Measurements from ENCODE around the gene FYTTD1.

FYTTD1 gene

GRCh38 chr3:197787412-197787811 lies 37.7 kb downstream of the FYTTD1 start:
- Histone ChIP-seq H3K36me3 (ENCODE audit: control insufficient read depth in 5 of 5, insufficient read depth in 5 of 5, low read length in 5 of 5) (peaks cover 2 to 18% (median 8%) of the 10 kb centered on the region in 5 donors), H3K9me3 (ENCODE audit: control insufficient read depth in 5 of 5, low read length in 5 of 5) (no peaks in the 10 kb centered on the region), H3K9ac (ENCODE audit: low read length in 5 of 5) (no peak overlapping the region), H3K27ac (ENCODE audit: low read depth, low read length) (no peak overlapping the region), H3K4me1 (ENCODE audit: control insufficient read depth in 5 of 5, insufficient read depth in 5 of 5, low read length in 5 of 5) (peaks cover 0 to 10% (median 6%) of the 10 kb centered on the region in 5 donors), H3K27me3 (ENCODE audit: control insufficient read depth in 5 of 5, insufficient read depth in 4 of 5, low read length in 5 of 5) (no peaks in the 10 kb centered on the region), H3K4me3 (ENCODE audit: low read depth in 1 of 5, low read length in 5 of 5) (no peak overlapping the region)

GRCh38 chr3:197789309-197789708 lies 39.6 kb downstream of the FYTTD1 start:
- peaks cover 0 to 9% (median 0%) of the 10 kb centered on the region in 5 donors for H3K36me3 ChIP-seq (ENCODE audit: control insufficient read depth in 5 of 5, insufficient read depth in 5 of 5, low read length in 5 of 5)
- peaks cover 0 to 26% (median 21%) of the 10 kb centered on the region in 5 donors for H3K4me1 ChIP-seq (ENCODE audit: control insufficient read depth in 5 of 5, insufficient read depth in 5 of 5, low read length in 5 of 5)
- H3K27ac ChIP-seq (ENCODE audit: low read depth, low read length): no peak overlapping the region
- H3K27me3 ChIP-seq (ENCODE audit: control insufficient read depth in 5 of 5, insufficient read depth in 4 of 5, low read length in 5 of 5): no peaks in the 10 kb centered on the region
- no peak overlapping the region for H3K9ac ChIP-seq (ENCODE audit: low read length in 5 of 5)
- no peak overlapping the region for H3K4me3 ChIP-seq (ENCODE audit: low read depth in 1 of 5, low read length in 5 of 5)
- H3K9me3 ChIP-seq (ENCODE audit: control insufficient read depth in 5 of 5, low read length in 5 of 5): no peaks in the 10 kb centered on the region

DNA sequence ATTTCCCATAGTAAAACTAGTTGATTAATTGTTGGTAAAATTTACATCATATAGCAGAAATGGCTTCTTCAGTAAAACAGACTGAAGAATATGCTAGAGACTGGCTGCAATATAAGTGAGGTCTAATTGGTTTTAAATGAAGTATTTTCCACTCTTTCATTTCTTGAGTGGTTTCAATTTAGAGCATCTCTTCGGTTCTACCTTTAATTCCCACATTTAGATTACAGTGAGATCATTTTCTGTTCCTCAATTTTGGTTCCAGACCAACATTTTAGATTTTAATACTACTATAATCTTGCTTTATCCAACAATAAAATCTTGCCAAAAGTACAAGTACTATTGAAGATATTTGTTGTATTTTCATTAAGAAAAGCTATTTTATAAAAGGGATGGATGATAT lies 40.4 kb downstream of the FYTTD1 start:
- peaks cover 0 to 27% (median 21%) of the 10 kb centered on the region in 5 donors for H3K4me1 ChIP-seq (ENCODE audit: control insufficient read depth in 5 of 5, insufficient read depth in 5 of 5, low read length in 5 of 5)
- H3K9ac ChIP-seq (ENCODE audit: low read length in 5 of 5): no peak overlapping the region
- peaks cover 0 to 6% (median 0%) of the 10 kb centered on the region in 5 donors for H3K36me3 ChIP-seq (ENCODE audit: control insufficient read depth in 5 of 5, insufficient read depth in 5 of 5, low read length in 5 of 5)
- no peak overlapping the region for H3K27ac ChIP-seq (ENCODE audit: low read depth, low read length)
- H3K4me3 ChIP-seq (ENCODE audit: low read depth in 1 of 5, low read length in 5 of 5): no peak overlapping the region
- H3K9me3 ChIP-seq (ENCODE audit: control insufficient read depth in 5 of 5, low read length in 5 of 5): no peaks in the 10 kb centered on the region
- no peaks in the 10 kb centered on the region for H3K27me3 ChIP-seq (ENCODE audit: control insufficient read depth in 5 of 5, insufficient read depth in 4 of 5, low read length in 5 of 5)

- H3K4me3 ChIP-seq (ENCODE audit: low read depth in 1 of 5, low read length in 5 of 5): peak within 1 kb of the TSS; percentile 76 to 97 (median 90)
- peak within 1 kb of the TSS; percentile 90 to 98 (median 95) for H3K9ac ChIP-seq (ENCODE audit: low read length in 5 of 5)
- peak within 1 kb of the TSS; percentile 91 for H3K27ac ChIP-seq (ENCODE audit: low read depth, low read length)
- no peaks in the 10 kb centered on the region for H3K9me3 ChIP-seq (ENCODE audit: control insufficient read depth in 5 of 5, low read length in 5 of 5)
- peaks cover 0 to 28% (median 21%) of the 10 kb centered on the region in 5 donors for H3K4me1 ChIP-seq (ENCODE audit: control insufficient read depth in 5 of 5, insufficient read depth in 5 of 5, low read length in 5 of 5)
- H3K27me3 ChIP-seq (ENCODE audit: control insufficient read depth in 5 of 5, insufficient read depth in 4 of 5, low read length in 5 of 5): no peaks in the 10 kb centered on the region
- peaks cover 0 to 2% (median 0%) of the 10 kb centered on the region in 5 donors for H3K36me3 ChIP-seq (ENCODE audit: control insufficient read depth in 5 of 5, insufficient read depth in 5 of 5, low read length in 5 of 5)
Observed at GRCh38 chr3:197791113-197791891, 41.6 kb downstream of the FYTTD1 start, which contains the start of gene LRCH3. Gene LRCH3, plus strand, starts transcription at chr3:197791254. Its CDS starts 25 bp downstream, at chr3:197791279.

DNA sequence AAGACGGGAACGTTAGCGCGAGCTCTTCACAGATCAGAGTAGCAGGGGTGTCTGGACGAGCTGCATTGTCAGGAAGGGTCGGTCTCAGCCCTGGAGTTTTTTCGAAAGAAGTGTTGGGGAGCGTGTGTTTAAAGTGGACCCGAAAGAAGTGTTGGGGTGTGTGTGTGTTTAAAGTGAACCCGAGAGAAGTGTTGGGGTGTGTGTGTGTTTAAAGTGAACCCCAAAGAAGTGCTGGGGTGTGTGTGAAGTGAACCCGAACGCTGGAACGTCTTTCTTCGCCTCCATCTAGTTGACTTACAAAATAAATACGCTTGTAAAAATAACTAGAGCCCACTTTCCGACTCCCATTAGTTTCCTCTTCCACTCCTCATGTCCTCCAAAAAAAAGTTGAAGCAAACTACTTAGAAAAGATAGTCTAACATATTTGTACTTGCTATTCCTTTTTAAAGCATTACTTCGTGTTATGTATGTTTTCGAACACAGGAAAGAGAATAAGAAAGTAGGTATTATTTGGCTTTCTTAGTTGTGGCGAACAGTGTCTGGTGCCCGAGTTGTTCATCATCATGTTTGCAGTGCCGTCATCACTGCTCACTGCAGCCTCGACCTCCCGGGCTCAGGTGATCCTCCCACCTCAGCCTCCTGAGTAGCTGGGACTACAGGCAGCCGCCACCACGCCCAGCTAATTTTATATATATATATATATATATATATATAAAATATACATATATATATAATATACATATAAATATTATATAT lies 42.4 kb downstream of the FYTTD1 start:
- Histone ChIP-seq H3K36me3 (ENCODE audit: control insufficient read depth in 5 of 5, insufficient read depth in 5 of 5, low read length in 5 of 5) (peaks cover 0 to 2% (median 0%) of the 10 kb centered on the region in 5 donors), H3K4me1 (ENCODE audit: control insufficient read depth in 5 of 5, insufficient read depth in 5 of 5, low read length in 5 of 5) (peaks cover 0 to 28% (median 21%) of the 10 kb centered on the region in 5 donors), H3K9ac (ENCODE audit: low read length in 5 of 5) (peak overlapping the region; percentile 90 to 98 (median 95)), H3K9me3 (ENCODE audit: control insufficient read depth in 5 of 5, low read length in 5 of 5) (no peaks in the 10 kb centered on the region), H3K27ac (ENCODE audit: low read depth, low read length) (peak overlapping the region; percentile 91), H3K4me3 (ENCODE audit: low read depth in 1 of 5, low read length in 5 of 5) (peak overlapping the region; percentile 76 to 97 (median 90)), H3K27me3 (ENCODE audit: control insufficient read depth in 5 of 5, insufficient read depth in 4 of 5, low read length in 5 of 5) (no peaks in the 10 kb centered on the region)

- Histone ChIP-seq H3K9me3 (ENCODE audit: control insufficient read depth in 5 of 5, low read length in 5 of 5) (no peaks in the 10 kb centered on the region), H3K36me3 (ENCODE audit: control insufficient read depth in 5 of 5, insufficient read depth in 5 of 5, low read length in 5 of 5) (no peaks in the 10 kb centered on the region), H3K27me3 (ENCODE audit: control insufficient read depth in 5 of 5, insufficient read depth in 4 of 5, low read length in 5 of 5) (no peaks in the 10 kb centered on the region), H3K9ac (ENCODE audit: low read length in 5 of 5) (peak overlapping the region in 1 of 5 donors; percentile 16), H3K27ac (ENCODE audit: low read depth, low read length) (no peak overlapping the region), H3K4me1 (ENCODE audit: control insufficient read depth in 5 of 5, insufficient read depth in 5 of 5, low read length in 5 of 5) (peaks cover 0 to 28% (median 21%) of the 10 kb centered on the region in 5 donors), H3K4me3 (ENCODE audit: low read depth in 1 of 5, low read length in 5 of 5) (no peak overlapping the region)
Observed at GRCh38 chr3:197793247-197793646, 43.6 kb downstream of the FYTTD1 start.

DNA sequence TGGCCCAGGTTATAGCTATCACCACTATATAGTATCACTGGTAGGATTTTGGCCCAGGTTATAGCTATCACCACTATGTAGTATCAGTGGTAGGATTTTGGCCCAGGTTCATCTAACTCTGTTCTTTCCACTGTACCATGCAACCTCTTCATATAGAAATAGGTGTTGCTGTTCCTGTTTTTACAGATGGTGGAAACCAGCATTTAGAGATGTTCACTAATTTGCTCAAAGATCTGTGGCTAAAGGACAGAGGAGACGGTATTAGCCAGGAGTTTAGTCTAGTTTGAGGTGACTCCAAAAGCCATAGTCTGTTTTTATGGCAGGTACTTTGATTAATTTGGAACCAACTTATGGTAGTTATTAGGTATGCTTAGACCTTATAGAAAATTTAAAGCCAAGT lies 44.4 kb downstream of the FYTTD1 start:
- peaks cover 0 to 28% (median 23%) of the 10 kb centered on the region in 5 donors for H3K4me1 ChIP-seq (ENCODE audit: control insufficient read depth in 5 of 5, insufficient read depth in 5 of 5, low read length in 5 of 5)
- no peak overlapping the region for H3K4me3 ChIP-seq (ENCODE audit: low read depth in 1 of 5, low read length in 5 of 5)
- H3K27ac ChIP-seq (ENCODE audit: low read depth, low read length): no peak overlapping the region
- H3K27me3 ChIP-seq (ENCODE audit: control insufficient read depth in 5 of 5, insufficient read depth in 4 of 5, low read length in 5 of 5): no peaks in the 10 kb centered on the region
- no peaks in the 10 kb centered on the region for H3K9me3 ChIP-seq (ENCODE audit: control insufficient read depth in 5 of 5, low read length in 5 of 5)
- H3K36me3 ChIP-seq (ENCODE audit: control insufficient read depth in 5 of 5, insufficient read depth in 5 of 5, low read length in 5 of 5): no peaks in the 10 kb centered on the region
- H3K9ac ChIP-seq (ENCODE audit: low read length in 5 of 5): no peak overlapping the region

GRCh38 chr3:197795200-197795599 lies 45.5 kb downstream of the FYTTD1 start:
- no peaks in the 10 kb centered on the region for H3K27me3 ChIP-seq (ENCODE audit: control insufficient read depth in 5 of 5, insufficient read depth in 4 of 5, low read length in 5 of 5)
- H3K9me3 ChIP-seq (ENCODE audit: control insufficient read depth in 5 of 5, low read length in 5 of 5): no peaks in the 10 kb centered on the region
- no peak overlapping the region for H3K9ac ChIP-seq (ENCODE audit: low read length in 5 of 5)
- H3K4me3 ChIP-seq (ENCODE audit: low read depth in 1 of 5, low read length in 5 of 5): no peak overlapping the region
- peaks cover 0 to 28% (median 23%) of the 10 kb centered on the region in 5 donors for H3K4me1 ChIP-seq (ENCODE audit: control insufficient read depth in 5 of 5, insufficient read depth in 5 of 5, low read length in 5 of 5)
- H3K36me3 ChIP-seq (ENCODE audit: control insufficient read depth in 5 of 5, insufficient read depth in 5 of 5, low read length in 5 of 5): no peaks in the 10 kb centered on the region
- H3K27ac ChIP-seq (ENCODE audit: low read depth, low read length): no peak overlapping the region

DNA sequence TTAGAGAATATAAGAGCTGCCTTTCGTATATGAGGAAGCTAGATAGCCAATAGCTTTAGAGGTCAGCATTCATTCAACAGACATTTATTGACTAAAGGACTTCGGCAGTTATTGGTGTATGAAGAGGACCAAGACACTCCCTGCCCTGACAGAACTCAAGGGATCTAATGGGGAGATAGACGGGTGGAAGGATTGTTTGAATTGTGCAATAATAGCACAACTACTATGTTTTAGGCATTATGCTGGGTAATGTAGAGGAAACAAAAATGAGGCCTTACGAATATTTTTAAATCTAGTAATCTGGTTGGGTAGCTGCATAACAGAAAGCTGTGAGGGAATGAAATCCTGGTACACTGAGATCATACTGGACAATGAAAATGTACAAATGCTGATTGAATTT lies 46.4 kb downstream of the FYTTD1 start:
- Histone ChIP-seq H3K9me3 (ENCODE audit: control insufficient read depth in 5 of 5, low read length in 5 of 5) (no peaks in the 10 kb centered on the region), H3K4me1 (ENCODE audit: control insufficient read depth in 5 of 5, insufficient read depth in 5 of 5, low read length in 5 of 5) (peaks cover 0 to 24% (median 20%) of the 10 kb centered on the region in 5 donors), H3K36me3 (ENCODE audit: control insufficient read depth in 5 of 5, insufficient read depth in 5 of 5, low read length in 5 of 5) (no peaks in the 10 kb centered on the region), H3K27me3 (ENCODE audit: control insufficient read depth in 5 of 5, insufficient read depth in 4 of 5, low read length in 5 of 5) (no peaks in the 10 kb centered on the region), H3K4me3 (ENCODE audit: low read depth in 1 of 5, low read length in 5 of 5) (no peak overlapping the region), H3K27ac (ENCODE audit: low read depth, low read length) (no peak overlapping the region), H3K9ac (ENCODE audit: low read length in 5 of 5) (no peak overlapping the region)

DNA sequence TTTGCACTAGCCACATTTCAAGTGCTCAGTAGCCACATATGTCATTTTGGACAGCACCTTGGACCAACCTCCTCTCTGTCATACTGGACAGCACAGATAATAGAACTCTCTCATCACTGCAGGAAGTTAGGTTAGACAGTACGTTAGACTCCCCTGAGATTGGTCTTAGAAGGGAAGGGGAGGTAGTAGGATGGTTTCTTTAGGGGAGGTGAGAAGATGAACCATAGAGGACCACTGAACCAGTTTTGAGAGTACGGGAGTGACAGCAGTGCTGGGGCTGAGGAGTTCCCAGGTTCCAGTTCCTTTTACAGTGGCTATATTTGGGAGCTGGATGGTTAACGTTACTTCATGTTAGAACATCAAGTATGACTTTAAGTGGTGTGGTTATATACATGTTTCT lies 49.2 kb downstream of the FYTTD1 start:
- Histone ChIP-seq H3K9ac (ENCODE audit: low read length in 5 of 5) (no peak overlapping the region), H3K27me3 (ENCODE audit: control insufficient read depth in 5 of 5, insufficient read depth in 4 of 5, low read length in 5 of 5) (no peaks in the 10 kb centered on the region), H3K4me3 (ENCODE audit: low read depth in 1 of 5, low read length in 5 of 5) (no peak overlapping the region), H3K9me3 (ENCODE audit: control insufficient read depth in 5 of 5, low read length in 5 of 5) (no peaks in the 10 kb centered on the region), H3K27ac (ENCODE audit: low read depth, low read length) (no peak overlapping the region), H3K4me1 (ENCODE audit: control insufficient read depth in 5 of 5, insufficient read depth in 5 of 5, low read length in 5 of 5) (peaks cover 0 to 7% (median 6%) of the 10 kb centered on the region in 5 donors), H3K36me3 (ENCODE audit: control insufficient read depth in 5 of 5, insufficient read depth in 5 of 5, low read length in 5 of 5) (no peaks in the 10 kb centered on the region)
